IMR-90 (cell line): Measurements from ENCODE around the gene KCNT1. TPM values are rescaled to one million over a fixed set of nuclear protein-coding genes. Genes with fewer than 3 reads are reported as not detected.

ENCODE experiments used
- ATAC-seq: fragments of 200-7000 bp; cut with Tn5 transposase; 2 replicates; pipeline ENCODE4 v1.9.1; 2020; ENCODE audit warnings: low read depth, mild to moderate bottlenecking, moderate library complexity
- BruUV-seq: library from RNA; stranded (reverse); fragments of 400-500 nt; replicated peaks from 2 replicates; lab custom pipeline; 2021; lab: Mats Ljungman, UMichigan
- CTCF ChIA-PET: fragments of 300-600 bp; formaldehyde crosslinking; extraction: SDS; loops from one replicate; lab custom pipeline; 2021; ENCODE audit warnings: antibody characterized with exemption; lab: Yijun Ruan, JAX
- POLR2A ChIA-PET: fragments of 300-600 bp; sonication (Branson Sonifier 250); formaldehyde crosslinking; loops from one replicate; lab custom pipeline; 2022; ENCODE audit warnings: antibody characterized with exemption; ENCODE audit not compliant: unreplicated experiment; lab: Charles Lee
- DNase-seq: peaks from one replicate; pipeline ENCODE4 v3.0.0; 2013
- H2AFZ ChIP-seq: replicated peaks from 2 replicates; pipeline ENCODE3; 2013; ENCODE audit warnings: low read length, mild to moderate bottlenecking; ENCODE audit not compliant: poor library complexity
- H2AK5ac ChIP-seq: 2 replicates; pipeline ENCODE4 v1.6.1; 2013; ENCODE audit warnings: low read depth, low read length, inconsistent platforms
- H2AK9ac ChIP-seq: replicated peaks from 2 replicates; pipeline ENCODE3; 2013; ENCODE audit warnings: mild to moderate bottlenecking, low read depth, low read length, moderate library complexity; ENCODE audit not compliant: poor library complexity
- H2BK120ac ChIP-seq: 2 replicates; pipeline ENCODE4 v1.6.1; 2013; ENCODE audit warnings: low read depth, low read length, inconsistent platforms
- H2BK15ac ChIP-seq: 3 replicates; pipeline ENCODE4 v1.6.1; 2013; ENCODE audit warnings: low read depth, low read length, inconsistent platforms
- H2BK20ac ChIP-seq: 2 replicates; pipeline ENCODE4 v1.6.1; 2013; ENCODE audit warnings: low read depth, mild to moderate bottlenecking, inconsistent platforms, low read length, moderate library complexity
- H2BK5ac ChIP-seq: 2 replicates; pipeline ENCODE4 v1.6.1; 2013; ENCODE audit warnings: mild to moderate bottlenecking, low read depth, low read length, inconsistent platforms; ENCODE audit not compliant: poor library complexity, severe bottlenecking
- H3K14ac ChIP-seq: replicated peaks from 2 replicates; pipeline ENCODE4 v1.6.1; 2013; ENCODE audit warnings: low read depth, low read length, inconsistent platforms
- H3K18ac ChIP-seq: 2 replicates; pipeline ENCODE4 v1.6.1; 2013; ENCODE audit warnings: low read depth, low read length, control low read depth
- H3K23ac ChIP-seq: 2 replicates; pipeline ENCODE4 v1.6.1; 2013; ENCODE audit warnings: low read depth, low read length, inconsistent platforms
- H3K27ac ChIP-seq: 2 replicates; pipeline ENCODE4 v1.5.1; 2013; ENCODE audit warnings: mild to moderate bottlenecking, control low read depth, low read length; ENCODE audit not compliant: insufficient read depth
- H3K27me3 ChIP-seq: 2 replicates; pipeline ENCODE4 v1.6.1; 2013; ENCODE audit warnings: low read length; ENCODE audit not compliant: control insufficient read depth, insufficient read depth
- H3K36me3 ChIP-seq: 2 replicates; pipeline ENCODE4 v1.6.1; 2013; ENCODE audit warnings: low read length, mixed read lengths; ENCODE audit not compliant: control insufficient read depth, insufficient read depth
- H3K4ac ChIP-seq: 2 replicates; pipeline ENCODE4 v1.6.1; 2013; ENCODE audit warnings: low read depth, low read length, inconsistent platforms
- H3K4me1 ChIP-seq: 2 replicates; pipeline ENCODE4 v1.6.1; 2013; ENCODE audit warnings: low read length, mixed read lengths; ENCODE audit not compliant: control insufficient read depth, insufficient read depth
- H3K4me2 ChIP-seq: 2 replicates; pipeline ENCODE4 v1.6.1; 2013; ENCODE audit warnings: low read depth, mild to moderate bottlenecking, control low read depth, low read length, moderate library complexity
- H3K4me3 ChIP-seq: 2 replicates; pipeline ENCODE4 v1.5.1; 2013; ENCODE audit warnings: low read depth, mild to moderate bottlenecking, control low read depth, low read length, moderate library complexity; ENCODE audit not compliant: insufficient read depth
- H3K56ac ChIP-seq: 2 replicates; pipeline ENCODE4 v1.6.1; 2013; ENCODE audit warnings: low read length, inconsistent platforms; ENCODE audit not compliant: insufficient read depth; ENCODE audit errors: extremely low read depth
- H3K79me1 ChIP-seq, 2 experiments: 2 replicates each; pipeline ENCODE4 v1.6.1; 2013; ENCODE audit warnings: low read length in 2 of 2, inconsistent platforms in 1 of 2, low read depth in 1 of 2
- H3K9ac ChIP-seq: 2 replicates; pipeline ENCODE4 v1.6.1; 2013; ENCODE audit warnings: low read depth, low read length, control low read depth
- H3K9me1 ChIP-seq: 2 replicates; pipeline ENCODE4 v1.6.1; 2013; ENCODE audit warnings: low read length, inconsistent platforms; ENCODE audit not compliant: insufficient read depth
- H3K9me3 ChIP-seq: 2 replicates; pipeline ENCODE4 v1.6.1; 2013; ENCODE audit warnings: low read length; ENCODE audit not compliant: control insufficient read depth, insufficient read depth
- H4K20me1 ChIP-seq: 2 replicates; pipeline ENCODE4 v1.6.1; 2013; ENCODE audit warnings: low read length, inconsistent platforms; ENCODE audit not compliant: insufficient read depth
- H4K5ac ChIP-seq: 2 replicates; pipeline ENCODE4 v1.6.1; 2013; ENCODE audit warnings: mild to moderate bottlenecking, low read depth, low read length, control low read depth
- H4K8ac ChIP-seq, 2 experiments: 2 replicates each; pipeline ENCODE4 v1.6.1; 2013; ENCODE audit warnings: low read depth in 2 of 2, low read length in 2 of 2, control low read depth in 1 of 2, inconsistent platforms in 1 of 2
- H4K91ac ChIP-seq: 2 replicates; pipeline ENCODE4 v1.6.1; 2013; ENCODE audit warnings: low read depth, low read length, inconsistent platforms; ENCODE audit not compliant: insufficient read depth
- CHD1 ChIP-seq: IDR thresholded peaks from 2 replicates; pipeline ENCODE4 v1.6.1; 2012; ENCODE audit warnings: low read depth, low read length, improper control_type of control experiment
- POLR2A ChIP-seq: IDR thresholded peaks from 2 replicates; pipeline ENCODE4 v1.6.1; 2012; ENCODE audit warnings: mild to moderate bottlenecking, low read depth, low read length
- RFX5 ChIP-seq: IDR thresholded peaks from 2 replicates; pipeline ENCODE4 v1.8.0; 2012; ENCODE audit warnings: low read depth, mild to moderate bottlenecking, low read length, moderate library complexity
- WGBS, 2 experiments: methylation state at CpG; one replicate each; pipeline versions ENCODE4 v1.1.5 to v1.1.7; 2013; ENCODE audit warnings: missing lambda C conversion rate in 2 of 2; ENCODE audit not compliant: insufficient read length in 1 of 2; ENCODE audit errors: extremely low coverage in 2 of 2; 5-methylcytosine and 5-hydroxymethylcytosine counted together
- dilution Hi-C: fragments of 300-500 bp; cut with HindIII; formaldehyde crosslinking; loops from one replicate; pipeline ENCODE4 v1.14.3; 2018; ENCODE audit warnings: low sequenced_read_pairs; ENCODE audit not compliant: unreplicated experiment
- in situ Hi-C: fragments of 300-500 bp; cut with MboI; formaldehyde crosslinking; loops from 3 replicates; pipeline ENCODE4 v1.14.3; 2019; ENCODE audit warnings: low sequenced_read_pairs, inconsistent platforms, mixed read lengths
- intact Hi-C: fragments of 100-400 bp; cut with micrococcal nuclease; formaldehyde crosslinking; loops from 2 replicates; pipeline ENCODE4 v1.10.0; 2022
- polyA plus RNA-seq, 3 experiments: library from polyadenylated mRNA; depleted of rRNA; stranded (reverse); fragments of >200 nt; gene quantifications; 2 replicates each; pipeline ENCODE4 v1.2.3, GENCODE V29; 2012; ENCODE audit warnings: low replicate concordance in 1 of 3
- total RNA-seq: library from RNA; depleted of rRNA; stranded (reverse); fragments of >200 nt; gene quantifications from 2 replicates; pipeline ENCODE4 v1.2.3, GENCODE V29; 2012

Gene KCNT1
- total and polyA plus RNA-seq, 2 of the 4 experiments (the other 2 are of a cell fraction): not detected

GRCh38 chr9:135790850-135791249, 88.9 kb downstream of the KCNT1 start:
- Histone ChIP-seq H3K9me3 (no peaks in the 10 kb centered on the region), H2BK15ac (no peak overlapping the region), H3K9me1 (no peaks in the 10 kb centered on the region), H3K14ac (no peak overlapping the region), H3K56ac (no peak overlapping the region), H3K36me3 (no peaks in the 10 kb centered on the region), H2AK5ac (no peak overlapping the region), H2BK20ac (no peak overlapping the region), H3K9ac (no peak overlapping the region), H2BK120ac (no peak overlapping the region), H2AK9ac (no peak overlapping the region), H4K8ac (no peak overlapping the region), H4K91ac (no peak overlapping the region), H3K4me3 (no peak overlapping the region), H4K5ac (no peak overlapping the region), H3K79me1 (no peaks in the 10 kb centered on the region), H3K27me3 (peaks cover 29% of the 10 kb centered on the region), H3K4me2 (no peak overlapping the region), H3K4ac (no peak overlapping the region), H3K4me1 (no peaks in the 10 kb centered on the region), H2AFZ (no peak overlapping the region), H3K27ac (no peak overlapping the region), H3K18ac (no peak overlapping the region), H2BK5ac (no peak overlapping the region), H4K20me1 (no peaks in the 10 kb centered on the region), H3K23ac (no peak overlapping the region)
- TF ChIP-seq POLR2A (no peak), RFX5 (no peak), CHD1 (no peak)
- ATAC-seq (no peak), DNase-seq (no peak)
- ChIA-PET POLR2A (no interaction called here), CTCF (no interaction called here)
- intact Hi-C loops: loop anchor here (10.0 kb wide), 1 partner anchor 186 kb away; no protein-coding TSS in a partner anchor
- 46% methylated on average over 3 of the region's 11 CpGs; no CpG with 5 or more reads in 1 of the 2 experiments for WGBS, 2 experiments
- dilution Hi-C loops: no loop called here
- in situ Hi-C loops: no loop called here
- BruUV-seq: no TSS peak
